MM.1S (cell line): ENCODE data around the gene SLC6A11.

Source experiments
- EZH2phosphoT487 ChIP-seq: fragments of 300-600 bp; sonication (generic); IDR thresholded peaks from 2 replicates; pipeline ENCODE4 v1.6.1; 2018; ENCODE audit warnings: antibody characterized with exemption, low read length
- TF ChIP-seq, protein P1 (sequence below): fragments of 300-600 bp; sonication (generic); IDR thresholded peaks from 2 replicates; pipeline ENCODE4 v1.5.1; 2016; ENCODE audit warnings: antibody characterized with exemption, low read length, mixed read lengths

DNA sequence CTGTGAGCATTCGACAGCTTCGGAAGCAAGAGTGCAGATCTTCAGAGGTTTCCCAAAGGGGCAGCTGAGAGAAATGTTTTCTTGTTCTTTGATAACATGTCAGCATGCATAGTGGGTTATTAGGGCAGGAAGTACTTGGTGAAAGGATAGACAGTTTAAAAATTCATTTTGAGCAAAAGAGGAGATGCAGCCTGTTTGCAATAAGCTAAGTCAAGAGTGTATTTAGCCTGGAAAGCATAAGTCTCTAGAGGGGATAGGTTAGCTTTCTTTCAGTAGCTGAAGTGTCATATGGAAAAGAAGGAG, 7.4 kb downstream of the SLC6A11 start:
- TF ChIP-seq, protein P1, sequence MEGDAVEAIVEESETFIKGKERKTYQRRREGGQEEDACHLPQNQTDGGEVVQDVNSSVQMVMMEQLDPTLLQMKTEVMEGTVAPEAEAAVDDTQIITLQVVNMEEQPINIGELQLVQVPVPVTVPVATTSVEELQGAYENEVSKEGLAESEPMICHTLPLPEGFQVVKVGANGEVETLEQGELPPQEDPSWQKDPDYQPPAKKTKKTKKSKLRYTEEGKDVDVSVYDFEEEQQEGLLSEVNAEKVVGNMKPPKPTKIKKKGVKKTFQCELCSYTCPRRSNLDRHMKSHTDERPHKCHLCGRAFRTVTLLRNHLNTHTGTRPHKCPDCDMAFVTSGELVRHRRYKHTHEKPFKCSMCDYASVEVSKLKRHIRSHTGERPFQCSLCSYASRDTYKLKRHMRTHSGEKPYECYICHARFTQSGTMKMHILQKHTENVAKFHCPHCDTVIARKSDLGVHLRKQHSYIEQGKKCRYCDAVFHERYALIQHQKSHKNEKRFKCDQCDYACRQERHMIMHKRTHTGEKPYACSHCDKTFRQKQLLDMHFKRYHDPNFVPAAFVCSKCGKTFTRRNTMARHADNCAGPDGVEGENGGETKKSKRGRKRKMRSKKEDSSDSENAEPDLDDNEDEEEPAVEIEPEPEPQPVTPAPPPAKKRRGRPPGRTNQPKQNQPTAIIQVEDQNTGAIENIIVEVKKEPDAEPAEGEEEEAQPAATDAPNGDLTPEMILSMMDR = no peak
- TF ChIP-seq EZH2phosphoT487 = no peak
